ENCODE data around the gene EXOG.

EXOG gene

GRCh38 chr3:38454884-38455638 lies 41.1 kb upstream of the EXOG start:
- DNase-seq (ENCODE audit: low read depth, low spot score) = peak; percentile 24
- in situ Hi-C loops (cut with HindIII; ENCODE audit: low sequenced_read_pairs) = no loop called here

GRCh38 chr3:38455639-38456430 lies 40.3 kb upstream of the EXOG start:
- TF ChIP-seq CTCF (IDR thresholded peaks at IDR 0.05; ENCODE audit: low read depth, low read length) = no peak
- peak overlapping the region; percentile 67 for H3K4me3 ChIP-seq (ENCODE audit: low read depth, low read length)
- in situ Hi-C loops (cut with HindIII; ENCODE audit: low sequenced_read_pairs) = no loop called here
- peak; percentile 30 for DNase-seq (ENCODE audit: low read depth, low spot score)

More at GRCh38 chr3:38454884-38455638, 41.1 kb upstream of the EXOG start:
- no peak for TF ChIP-seq CTCF (IDR thresholded peaks at IDR 0.05; ENCODE audit: low read depth, low read length)
- peak overlapping the region; percentile 67 for H3K4me3 ChIP-seq (ENCODE audit: low read depth, low read length)

DNA sequence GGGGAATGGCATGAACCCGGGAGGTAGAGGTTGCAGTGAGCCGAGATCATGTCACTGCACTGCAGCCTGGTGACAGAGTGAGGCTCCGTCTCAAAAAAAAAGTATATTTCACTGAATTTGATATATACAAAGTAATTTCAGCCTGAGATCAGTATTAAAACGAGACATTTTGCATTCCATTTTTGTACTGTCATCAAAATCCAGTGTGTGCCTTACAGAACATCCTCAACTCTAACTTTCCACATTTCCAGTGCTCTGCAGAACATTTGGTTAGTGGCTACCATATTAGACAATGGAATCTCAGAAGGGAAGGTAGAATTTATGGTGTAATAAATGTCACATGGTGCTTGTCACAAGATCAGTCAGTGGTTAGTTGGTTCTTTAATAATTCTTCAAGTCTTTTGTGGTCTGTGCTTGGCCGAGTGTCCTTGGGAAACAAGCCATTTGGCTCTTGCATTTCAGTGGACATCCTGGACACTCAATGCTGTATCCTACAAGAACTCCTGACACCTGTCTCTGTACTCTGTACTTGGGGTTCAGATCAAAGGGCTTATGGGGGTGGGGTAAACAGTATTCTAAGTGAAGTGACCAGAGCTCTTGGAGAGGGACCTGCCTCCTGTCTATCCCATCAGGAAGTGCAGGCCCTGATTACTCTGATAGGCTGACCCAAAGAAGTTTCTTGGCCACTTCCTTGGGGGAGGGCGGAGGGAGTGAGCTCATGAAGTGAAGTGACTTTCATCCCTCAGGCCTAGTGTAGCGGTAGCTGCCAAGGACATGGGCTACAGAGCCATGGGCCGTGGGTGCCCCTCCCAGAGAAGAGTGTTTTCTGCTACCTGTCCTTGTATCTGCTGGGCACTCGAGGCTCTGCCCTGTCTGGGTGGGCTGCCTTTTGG lies 38.8 kb upstream of the EXOG start:
- H3K4me3 ChIP-seq (ENCODE audit: low read depth, low read length) = no peak overlapping the region
- in situ Hi-C loops (cut with HindIII; ENCODE audit: low sequenced_read_pairs) = no loop called here
- no peak for TF ChIP-seq CTCF (IDR thresholded peaks at IDR 0.05; ENCODE audit: low read depth, low read length)
- peak; percentile 24 for DNase-seq (ENCODE audit: low read depth, low spot score)

DNA sequence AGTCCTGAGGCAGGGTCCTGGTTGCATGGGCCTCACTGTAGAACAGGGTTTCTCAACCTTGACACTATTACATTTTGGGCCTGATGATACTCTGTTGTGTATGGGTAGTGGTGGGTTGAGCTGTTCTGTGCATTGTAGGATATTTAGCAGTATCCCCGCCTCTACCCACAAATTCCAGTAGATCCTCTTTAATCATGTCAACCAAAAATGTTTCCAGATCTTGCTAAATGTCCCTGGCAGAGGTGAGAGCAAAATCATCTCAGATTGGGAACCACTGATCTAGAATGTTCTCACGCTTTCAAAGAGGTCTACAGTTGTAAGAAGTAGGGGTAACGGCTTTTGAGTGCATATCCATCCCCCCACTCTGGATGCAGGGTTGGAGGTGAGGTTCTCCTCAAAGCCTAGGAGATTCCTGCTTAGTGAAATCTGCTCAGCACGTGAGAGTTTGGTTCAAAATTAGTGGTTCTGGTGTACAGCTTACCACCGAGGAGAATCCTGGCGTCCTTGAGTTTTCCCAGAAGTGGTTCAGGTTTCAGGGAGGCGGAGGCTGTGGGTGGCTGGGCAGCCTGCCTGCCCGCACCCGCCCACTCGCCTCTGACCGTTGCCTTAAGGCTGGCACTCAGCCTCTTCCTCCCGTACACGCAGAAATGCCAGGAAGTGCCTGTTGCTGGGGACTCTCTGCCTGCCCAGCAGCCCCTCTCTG lies 37.2 kb upstream of the EXOG start:
- no peak for TF ChIP-seq CTCF (IDR thresholded peaks at IDR 0.05; ENCODE audit: low read depth, low read length)
- peak; percentile 28 for DNase-seq (ENCODE audit: low read depth, low spot score)
- H3K4me3 ChIP-seq (ENCODE audit: low read depth, low read length) = no peak overlapping the region
- in situ Hi-C loops (cut with HindIII; ENCODE audit: low sequenced_read_pairs) = no loop called here

GRCh38 chr3:38459499-38460048 lies 36.6 kb upstream of the EXOG start:
- TF ChIP-seq CTCF (IDR thresholded peaks at IDR 0.05; ENCODE audit: low read depth, low read length) = no peak
- no peak for DNase-seq (ENCODE audit: low read depth, low spot score)
- in situ Hi-C loops (cut with HindIII; ENCODE audit: low sequenced_read_pairs) = no loop called here
- H3K4me3 ChIP-seq (ENCODE audit: low read depth, low read length) = no peak overlapping the region
